ENCODE measurements around the gene APOBEC3H.
A peak's percentile ranks its signal among the peaks of the same experiment; 100 is the strongest.

APOBEC3H gene

GRCh38 chr22:39114112-39114511 is 17.1 kb downstream of the APOBEC3H start:
- no peak for DNase-seq

- DNase-seq = no peak
Measured at GRCh38 chr22:39115570-39115969, 18.5 kb downstream of the APOBEC3H start.

GRCh38 chr22:39115977-39116621 is 19.1 kb downstream of the APOBEC3H start:
- no peak for DNase-seq

GRCh38 chr22:39117585-39118191 is 20.6 kb downstream of the APOBEC3H start:
- peak; percentile 4 for DNase-seq

GRCh38 chr22:39120983-39121382 is 23.9 kb downstream of the APOBEC3H start:
- DNase-seq = no peak

GRCh38 chr22:39122772-39123470 is 25.9 kb downstream of the APOBEC3H start:
- DNase-seq = no peak

GRCh38 chr22:39123751-39124581 is 26.9 kb downstream of the APOBEC3H start:
- DNase-seq = no peak

GRCh38 chr22:39125622-39126021 is 28.6 kb downstream of the APOBEC3H start:
- DNase-seq = no peak

GRCh38 chr22:39128508-39128907 is 31.5 kb downstream of the APOBEC3H start:
- no peak for DNase-seq

- DNase-seq = no peak
Measured at GRCh38 chr22:39129081-39129480, 32.0 kb downstream of the APOBEC3H start.

- DNase-seq = no peak
Measured at GRCh38 chr22:39129746-39130145, 32.7 kb downstream of the APOBEC3H start.

- DNase-seq = no peak
Measured at GRCh38 chr22:39130152-39130704, 33.2 kb downstream of the APOBEC3H start.

GRCh38 chr22:39130892-39131855 is 34.1 kb downstream of the APOBEC3H start:
- DNase-seq = no peak

- no peak for DNase-seq
Measured at GRCh38 chr22:39132281-39132680, 35.2 kb downstream of the APOBEC3H start.

- no peak for DNase-seq
Measured at GRCh38 chr22:39132871-39133524, 36.0 kb downstream of the APOBEC3H start.

- no peak for DNase-seq
Measured at GRCh38 chr22:39133871-39134270, 36.8 kb downstream of the APOBEC3H start.

- DNase-seq = no peak
Measured at GRCh38 chr22:39134366-39135091, 37.5 kb downstream of the APOBEC3H start.

- no peak for DNase-seq
Measured at GRCh38 chr22:39135092-39135896, 38.2 kb downstream of the APOBEC3H start.

- DNase-seq = no peak
Measured at GRCh38 chr22:39136317-39136716, 39.3 kb downstream of the APOBEC3H start.

All from NCI-H345 (cell line).